ENCODE measurements around the gene HOXD12.

DNA sequence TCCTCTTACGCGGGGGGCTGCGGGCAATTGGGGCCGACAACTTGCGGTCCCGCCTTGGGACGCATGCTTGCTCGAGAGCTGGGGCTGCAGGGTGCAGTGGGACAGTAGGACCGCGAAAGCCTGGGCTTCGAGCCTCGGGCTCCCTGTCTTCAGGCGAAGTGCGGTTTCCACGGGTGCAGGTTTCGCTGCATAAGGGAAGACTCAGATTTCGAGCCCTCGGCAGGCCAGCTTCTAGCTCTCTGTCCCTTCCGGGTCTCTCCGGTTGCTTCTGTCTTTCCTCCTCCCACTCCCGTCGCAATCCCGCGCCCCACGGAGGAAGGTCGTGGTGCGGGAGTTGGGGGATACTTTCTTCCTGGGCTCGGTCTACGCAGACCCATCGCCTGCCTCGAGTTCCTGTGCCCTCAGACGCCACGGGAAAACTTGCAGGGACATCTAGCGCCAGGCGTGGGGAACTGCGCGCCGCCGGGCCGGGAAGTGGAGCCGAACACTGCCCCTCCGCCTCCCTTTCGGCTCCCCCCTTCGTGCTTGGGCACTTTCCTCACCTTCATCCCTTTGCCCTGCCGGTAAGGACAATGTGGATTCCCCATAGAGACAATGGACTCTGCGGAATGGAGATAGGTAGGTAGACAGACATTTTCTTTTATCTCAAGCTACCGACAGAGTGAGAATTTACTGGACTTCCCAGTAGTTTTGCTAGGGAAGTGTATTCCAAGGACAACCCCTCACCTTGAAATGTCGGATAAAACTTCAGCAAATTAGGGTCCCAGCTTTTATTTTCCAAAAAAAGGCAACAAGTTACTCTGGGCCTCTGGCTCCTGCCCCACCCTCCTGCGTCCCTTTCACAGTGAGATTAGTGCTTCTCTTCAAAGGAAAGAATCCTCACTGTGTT, 11.3 kb upstream of the HOXD12 start:
- TF ChIP-seq, protein P1, sequence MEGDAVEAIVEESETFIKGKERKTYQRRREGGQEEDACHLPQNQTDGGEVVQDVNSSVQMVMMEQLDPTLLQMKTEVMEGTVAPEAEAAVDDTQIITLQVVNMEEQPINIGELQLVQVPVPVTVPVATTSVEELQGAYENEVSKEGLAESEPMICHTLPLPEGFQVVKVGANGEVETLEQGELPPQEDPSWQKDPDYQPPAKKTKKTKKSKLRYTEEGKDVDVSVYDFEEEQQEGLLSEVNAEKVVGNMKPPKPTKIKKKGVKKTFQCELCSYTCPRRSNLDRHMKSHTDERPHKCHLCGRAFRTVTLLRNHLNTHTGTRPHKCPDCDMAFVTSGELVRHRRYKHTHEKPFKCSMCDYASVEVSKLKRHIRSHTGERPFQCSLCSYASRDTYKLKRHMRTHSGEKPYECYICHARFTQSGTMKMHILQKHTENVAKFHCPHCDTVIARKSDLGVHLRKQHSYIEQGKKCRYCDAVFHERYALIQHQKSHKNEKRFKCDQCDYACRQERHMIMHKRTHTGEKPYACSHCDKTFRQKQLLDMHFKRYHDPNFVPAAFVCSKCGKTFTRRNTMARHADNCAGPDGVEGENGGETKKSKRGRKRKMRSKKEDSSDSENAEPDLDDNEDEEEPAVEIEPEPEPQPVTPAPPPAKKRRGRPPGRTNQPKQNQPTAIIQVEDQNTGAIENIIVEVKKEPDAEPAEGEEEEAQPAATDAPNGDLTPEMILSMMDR (IDR thresholded peaks at IDR 0.05), result peak in 5 of 7 experiments; percentile 35 to 73 (median 62)
- no peak for TF ChIP-seq EP300 (IDR thresholded peaks at IDR 0.05)
- TF ChIP-seq POLR2AphosphoS5 (IDR thresholded peaks at IDR 0.05), result no peak
- TF ChIP-seq POLR2A (IDR thresholded peaks at IDR 0.05), result no peak

All from stomach (tissue), 4 donors.